Vagina (tissue), 2 donors: ENCODE data around the gene SH2D1B. TPM values are rescaled to one million over a fixed set of nuclear protein-coding genes. Genes with fewer than 3 reads are reported as not detected.

Experiments
- DNase-seq, 2 donors: peaks; one replicate each; pipeline ENCODE4 v3.0.0-alpha.2; 2017; ENCODE audit errors: extremely low spot score in 2 of 2
- H3K27ac ChIP-seq: fragments of 200-600 bp; sonication (generic); one replicate; pipeline ENCODE4 v1.5.1; 2019
- H3K27me3 ChIP-seq: fragments of 200-600 bp; sonication (generic); one replicate; pipeline ENCODE4 v1.5.1; 2019
- H3K36me3 ChIP-seq, 2 donors: fragments of 200-600 bp; sonication (generic); one replicate each; pipeline ENCODE4 v1.5.1; 2017 to 2019
- H3K4me1 ChIP-seq: fragments of 200-600 bp; sonication (generic); one replicate; pipeline ENCODE4 v1.5.1; 2019
- H3K4me3 ChIP-seq, 2 donors: fragments of 200-600 bp; sonication (generic); 1 replicate in 1 of 2; 2 replicates in 1 of 2; pipeline ENCODE4 v1.5.1; 2016 to 2019
- H3K9me3 ChIP-seq: fragments of 200-600 bp; sonication (generic); one replicate; pipeline ENCODE4 v1.5.1; 2019
- POLR2AphosphoS5 ChIP-seq, 2 donors: sonication (generic); formaldehyde crosslinking; IDR thresholded peaks; one replicate each; pipeline ENCODE4 v1.9.0; 2017; ENCODE audit warnings: antibody characterized with exemption in 2 of 2, mild to moderate bottlenecking in 2 of 2, low read depth in 1 of 2; ENCODE audit not compliant: insufficient read depth in 1 of 2
- intact Hi-C: fragments of 100-400 bp; cut with DNase I; formaldehyde crosslinking; loops from one replicate; pipeline ENCODE4 v1.15.1; 2023
- total RNA-seq: library from RNA; depleted of rRNA; stranded (reverse); fragments of >200 nt; gene quantifications from one replicate; pipeline ENCODE4 v1.2.3, GENCODE V29; 2016

Gene SH2D1B
- total RNA-seq, 1 donor from 2014 or later = not detected

DNA sequence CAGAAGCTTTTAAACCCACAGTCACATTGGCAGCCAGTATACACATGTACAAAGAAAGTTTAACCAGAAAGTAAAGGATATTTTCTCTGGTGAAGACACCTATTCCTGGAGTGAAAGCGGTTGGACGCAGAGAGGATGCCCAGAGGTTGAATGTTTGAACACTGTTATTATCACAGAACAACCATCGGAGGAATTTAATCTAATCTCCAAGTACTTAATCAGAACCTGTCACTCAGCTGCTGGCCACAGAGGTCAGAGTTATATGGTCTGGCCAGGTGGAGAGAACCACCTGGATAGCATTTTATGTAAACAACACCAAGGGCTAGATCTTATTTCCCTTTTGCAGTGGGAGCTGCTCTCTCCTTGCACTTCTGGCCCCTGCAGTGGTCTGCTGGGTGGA, 64.7 kb downstream of the SH2D1B start:
- no peak overlapping the region for H3K4me3 ChIP-seq
- H3K36me3 ChIP-seq = no peaks in the 10 kb centered on the region
- no peak for TF ChIP-seq POLR2AphosphoS5 (IDR thresholded peaks at IDR 0.05; ENCODE audit: insufficient read depth in 1 of 2, low read depth in 1 of 2)
- intact Hi-C loops = no loop called here
- DNase-seq = no peak
- H3K27ac ChIP-seq = no peak overlapping the region
- H3K27me3 ChIP-seq = no peaks in the 10 kb centered on the region
- H3K9me3 ChIP-seq = no peaks in the 10 kb centered on the region
- peaks cover 12% of the 10 kb centered on the region for H3K4me1 ChIP-seq

Other genes starting within 250 kb of the SH2D1B start
- not detected for gene SPATA46, start 35.3 kb downstream of the SH2D1B start, total RNA-seq
- 2.7 TPM for gene C1orf226, start 30.4 kb downstream of the SH2D1B start, total RNA-seq
- gene UHMK1, start 85.7 kb upstream of the SH2D1B start, total RNA-seq = 27.5 TPM
- 118 TPM for gene UAP1, start 149.6 kb upstream of the SH2D1B start, total RNA-seq
- gene DDR2, start 220.3 kb upstream of the SH2D1B start, total RNA-seq = 153 TPM